Smooth muscle cell (in vitro differentiated cells): Measurements from ENCODE around the gene SENP7. TPM values are rescaled to one million over a fixed set of nuclear protein-coding genes. Genes with fewer than 3 reads are reported as not detected.
"Not testable (repeated sequence)": the region's sequence is repeated elsewhere in the genome, so short reads cannot be mapped to it uniquely, and the experiment has no call there.

Experiments
- DNase-seq: peaks from one replicate; lab custom pipeline; 2025; ENCODE audit not compliant: unreplicated experiment; lab: John Stamatoyannopoulos, UW
- H2AFZ ChIP-seq: fragments of 200-600 bp; sonication (generic); 2 replicates; pipeline ENCODE4 v1.6.0; 2016; ENCODE audit warnings: antibody characterized with exemption, low read depth, mild to moderate bottlenecking
- H3F3A ChIP-seq: fragments of 200-600 bp; sonication (generic); 2 replicates; pipeline ENCODE4 v1.6.0; 2017; ENCODE audit warnings: antibody characterized with exemption, low read depth
- H3K27ac ChIP-seq: fragments of 200-600 bp; sonication (generic); 2 replicates; pipeline ENCODE4 v1.5.1; 2016; ENCODE audit warnings: low read depth, mild to moderate bottlenecking
- H3K27me3 ChIP-seq: fragments of 200-600 bp; sonication (generic); 2 replicates; pipeline ENCODE4 v1.6.1; 2016; ENCODE audit warnings: low read depth, mild to moderate bottlenecking
- H3K36me3 ChIP-seq: fragments of 200-600 bp; sonication (generic); 2 replicates; pipeline ENCODE4 v1.5.1; 2016; ENCODE audit warnings: low read depth
- H3K4me1 ChIP-seq: fragments of 200-600 bp; sonication (generic); 2 replicates; pipeline ENCODE4 v1.5.1; 2016; ENCODE audit warnings: low read depth
- H3K4me2 ChIP-seq: fragments of 200-600 bp; sonication (generic); 2 replicates; pipeline ENCODE4 v1.6.0; 2016; ENCODE audit warnings: mild to moderate bottlenecking
- H3K4me3 ChIP-seq: fragments of 200-600 bp; sonication (generic); 2 replicates; pipeline ENCODE4 v1.5.1; 2016; ENCODE audit warnings: mild to moderate bottlenecking
- H3K79me2 ChIP-seq: fragments of 200-600 bp; sonication (generic); 2 replicates; pipeline ENCODE4 v1.6.0; 2016; ENCODE audit warnings: low read depth, mild to moderate bottlenecking
- H3K9ac ChIP-seq: fragments of 200-600 bp; sonication (generic); 2 replicates; pipeline ENCODE4 v1.6.0; 2016; ENCODE audit warnings: low read depth
- H3K9me3 ChIP-seq: fragments of 200-600 bp; sonication (generic); replicated peaks from 2 replicates; pipeline ENCODE4 v1.5.1; 2016; ENCODE audit warnings: low read depth
- H4K20me1 ChIP-seq: fragments of 200-600 bp; sonication (generic); 2 replicates; pipeline ENCODE4 v1.6.0; 2016; ENCODE audit warnings: low read depth
- WGBS: methylation state at CpG from one replicate; pipeline ENCODE4 v1.1.7; 2016; ENCODE audit warnings: low lambda C conversion rate; 5-methylcytosine and 5-hydroxymethylcytosine counted together
- polyA plus RNA-seq: library from polyadenylated mRNA; unstranded; fragments of >200 nt; fragmentation: Nextera tagmentation; extraction: Ambion mirVana; gene quantifications from 2 replicates; pipeline ENCODE4 v1.2.1, GENCODE V29; 2016
- total RNA-seq: library from RNA; depleted of rRNA; stranded (reverse); fragments of >200 nt; gene quantifications from 2 replicates; pipeline ENCODE4 v1.2.3, GENCODE V29; 2014
- TF ChIP-seq, protein P1 (sequence below): fragments of 200-600 bp; sonication (generic); IDR thresholded peaks from 2 replicates; pipeline ENCODE4 v1.5.1; 2017; ENCODE audit warnings: borderline replicate concordance, mild to moderate bottlenecking, antibody characterized with exemption; ENCODE audit not compliant: insufficient read depth, poor library complexity, severe bottlenecking

Gene SENP7
- total and polyA plus RNA-seq, 2 experiments from 2014 or later = 6.6 to 37.1 TPM

DNA sequence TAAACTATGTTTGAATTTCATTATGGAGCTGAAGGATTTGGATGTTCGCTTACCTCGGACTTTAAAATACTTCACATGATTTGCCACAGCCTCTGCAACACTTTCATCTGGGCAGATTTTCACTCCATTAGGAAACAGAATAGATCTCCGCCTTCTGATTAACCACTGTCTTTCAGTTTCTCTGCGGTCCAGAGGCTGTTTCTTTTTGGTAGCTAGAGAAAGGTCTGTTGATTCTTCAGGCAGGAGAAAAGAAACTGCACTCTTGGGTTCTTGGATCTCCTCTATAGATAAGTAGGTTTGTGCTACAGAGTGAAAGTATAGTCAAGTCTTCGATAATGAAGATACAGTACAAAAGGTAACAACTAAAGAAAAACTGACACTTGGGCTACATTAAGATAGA, 193.5 kb downstream of the SENP7 start:
- no peak for DNase-seq
- Histone ChIP-seq H4K20me1 (no peaks in the 10 kb centered on the region), H3K4me2 (no peak overlapping the region), H3K4me3 (no peak overlapping the region), H3K36me3 (no peaks in the 10 kb centered on the region), H3K9ac (no peak overlapping the region), H3K27me3 (no peaks in the 10 kb centered on the region), H3K27ac (no peak overlapping the region), H3K9me3 (no peaks in the 10 kb centered on the region), H2AFZ (no peak overlapping the region), H3K4me1 (peaks cover 7% of the 10 kb centered on the region), H3F3A (no peaks in the 10 kb centered on the region), H3K79me2 (no peaks in the 10 kb centered on the region)
- WGBS = 85% methylated on average over 5 of the region's 5 CpGs
- TF ChIP-seq, protein P1, sequence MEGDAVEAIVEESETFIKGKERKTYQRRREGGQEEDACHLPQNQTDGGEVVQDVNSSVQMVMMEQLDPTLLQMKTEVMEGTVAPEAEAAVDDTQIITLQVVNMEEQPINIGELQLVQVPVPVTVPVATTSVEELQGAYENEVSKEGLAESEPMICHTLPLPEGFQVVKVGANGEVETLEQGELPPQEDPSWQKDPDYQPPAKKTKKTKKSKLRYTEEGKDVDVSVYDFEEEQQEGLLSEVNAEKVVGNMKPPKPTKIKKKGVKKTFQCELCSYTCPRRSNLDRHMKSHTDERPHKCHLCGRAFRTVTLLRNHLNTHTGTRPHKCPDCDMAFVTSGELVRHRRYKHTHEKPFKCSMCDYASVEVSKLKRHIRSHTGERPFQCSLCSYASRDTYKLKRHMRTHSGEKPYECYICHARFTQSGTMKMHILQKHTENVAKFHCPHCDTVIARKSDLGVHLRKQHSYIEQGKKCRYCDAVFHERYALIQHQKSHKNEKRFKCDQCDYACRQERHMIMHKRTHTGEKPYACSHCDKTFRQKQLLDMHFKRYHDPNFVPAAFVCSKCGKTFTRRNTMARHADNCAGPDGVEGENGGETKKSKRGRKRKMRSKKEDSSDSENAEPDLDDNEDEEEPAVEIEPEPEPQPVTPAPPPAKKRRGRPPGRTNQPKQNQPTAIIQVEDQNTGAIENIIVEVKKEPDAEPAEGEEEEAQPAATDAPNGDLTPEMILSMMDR = no peak

DNA sequence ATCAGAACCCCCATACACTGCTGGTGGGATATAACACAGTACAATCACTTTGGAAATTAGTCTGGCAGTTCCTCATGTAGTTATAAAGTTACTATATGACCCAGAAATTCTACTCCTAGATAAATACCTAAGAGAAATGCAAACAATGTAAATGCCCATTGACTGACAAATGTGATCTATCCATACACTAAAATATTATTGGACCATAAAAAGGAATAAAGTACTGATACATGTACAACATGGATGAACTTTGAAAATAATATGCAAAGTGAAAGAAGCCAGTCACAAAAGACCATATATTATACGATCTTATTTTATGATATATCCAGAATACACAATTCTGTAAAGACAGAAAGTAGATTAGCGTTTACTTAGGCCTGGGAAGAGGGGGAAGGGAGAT, 200.5 kb downstream of the SENP7 start:
- no peak for DNase-seq
- TF ChIP-seq, protein P1 = no peak
- Histone ChIP-seq H3K4me1 (no peaks in the 10 kb centered on the region), H3K27ac (no peak overlapping the region), H3K9ac (no peak overlapping the region), H3F3A (no peaks in the 10 kb centered on the region), H3K79me2 (no peaks in the 10 kb centered on the region), H2AFZ (no peak overlapping the region), H3K9me3 (peaks cover 3% of the 10 kb centered on the region), H3K4me2 (no peak overlapping the region), H3K27me3 (no peaks in the 10 kb centered on the region), H3K4me3 (no peak overlapping the region), H3K36me3 (no peaks in the 10 kb centered on the region), H4K20me1 (no peaks in the 10 kb centered on the region)
- 83% methylated on average over 2 of the region's 2 CpGs for WGBS

DNA sequence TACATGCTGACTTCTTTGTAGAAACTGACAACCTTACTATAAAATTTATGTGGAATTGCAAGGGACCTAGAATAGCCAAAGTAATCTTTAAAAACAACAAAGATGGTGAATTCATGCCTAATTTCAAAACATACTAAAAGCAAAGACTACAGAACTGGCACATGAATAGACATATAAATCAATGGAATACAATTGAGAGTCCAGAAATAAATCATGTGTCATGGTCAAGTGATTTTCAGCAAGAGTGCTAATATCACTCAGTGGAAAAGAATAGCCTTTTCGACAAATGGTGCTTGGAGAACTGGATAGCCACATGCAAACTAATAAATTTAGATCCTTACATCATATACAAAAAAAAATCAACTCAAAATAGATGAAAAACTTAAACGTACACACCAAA, 201.3 kb downstream of the SENP7 start:
- WGBS = 96% methylated on average over 2 of the region's 2 CpGs
- no peak overlapping the region for H3K4me2 ChIP-seq
- H3K4me1 ChIP-seq = no peaks in the 10 kb centered on the region
- H4K20me1 ChIP-seq = no peaks in the 10 kb centered on the region
- no peak overlapping the region for H2AFZ ChIP-seq
- no peak overlapping the region for H3K27ac ChIP-seq
- no peaks in the 10 kb centered on the region for H3K27me3 ChIP-seq
- H3K36me3 ChIP-seq = no peaks in the 10 kb centered on the region
- no peak overlapping the region for H3K4me3 ChIP-seq
- no peak for DNase-seq
- TF ChIP-seq, protein P1 = no peak
- no peaks in the 10 kb centered on the region for H3F3A ChIP-seq
- peaks cover 3% of the 10 kb centered on the region for H3K9me3 ChIP-seq
- H3K9ac ChIP-seq = no peak overlapping the region
- no peaks in the 10 kb centered on the region for H3K79me2 ChIP-seq

DNA sequence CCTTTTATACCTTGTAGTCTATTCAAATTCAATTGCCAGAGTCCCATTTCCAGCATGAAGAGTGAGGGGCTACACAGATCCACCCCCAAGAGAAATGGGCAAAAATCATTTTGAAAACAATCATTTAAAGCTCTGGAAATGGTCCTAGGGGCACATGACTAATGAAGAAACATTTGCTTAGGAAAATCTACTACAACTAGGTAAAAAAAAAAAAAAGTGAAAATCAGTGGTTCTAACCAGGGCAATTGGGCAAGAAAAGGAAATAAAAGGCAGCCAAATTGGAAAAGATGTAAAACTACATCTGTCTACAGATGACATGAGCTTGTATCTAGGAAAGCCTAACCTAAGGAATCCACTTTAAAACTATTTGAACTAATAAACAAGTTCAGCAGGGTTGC, 202.0 kb downstream of the SENP7 start:
- Histone ChIP-seq H4K20me1 (no peaks in the 10 kb centered on the region), H3K4me3 (no peak overlapping the region), H3K4me1 (no peaks in the 10 kb centered on the region), H3F3A (no peaks in the 10 kb centered on the region), H3K27ac (no peak overlapping the region), H3K9ac (no peak overlapping the region), H3K4me2 (no peak overlapping the region), H3K36me3 (no peaks in the 10 kb centered on the region), H2AFZ (no peak overlapping the region), H3K9me3 (peaks cover 3% of the 10 kb centered on the region), H3K79me2 (no peaks in the 10 kb centered on the region), H3K27me3 (no peaks in the 10 kb centered on the region)
- DNase-seq = no peak
- TF ChIP-seq, protein P1 = no peak

DNA sequence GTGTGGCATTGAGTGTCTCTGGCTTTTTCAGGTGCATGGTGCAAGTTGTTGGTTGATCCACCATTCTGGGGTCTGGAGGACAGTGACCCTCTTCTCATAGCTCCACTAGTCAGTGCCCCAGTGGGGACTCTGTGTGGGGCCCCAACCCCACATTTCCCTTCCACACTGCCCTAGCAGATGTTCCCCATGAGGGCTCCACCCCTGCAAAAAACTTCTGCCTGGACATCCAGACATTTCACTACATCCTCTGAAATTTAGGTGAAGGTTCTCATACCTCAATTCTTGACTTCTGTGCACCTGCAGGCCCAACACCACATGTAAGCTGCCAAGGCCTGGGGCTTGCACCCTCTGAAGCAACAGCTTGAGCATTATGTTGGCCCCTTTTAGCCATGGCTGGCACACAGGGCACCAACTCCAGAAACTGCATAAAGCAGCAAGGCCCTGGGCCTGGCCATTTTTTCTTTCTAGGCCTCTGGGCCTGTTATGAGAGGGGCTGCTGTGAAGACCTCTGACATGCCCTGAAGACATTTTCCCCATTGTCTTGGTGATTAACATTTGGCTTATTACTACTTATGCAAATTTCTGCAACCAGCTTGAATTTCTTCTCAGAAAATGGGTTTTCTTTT, 204.8 kb downstream of the SENP7 start:
- H3K27me3 ChIP-seq, H4K20me1 ChIP-seq, H3K9me3 ChIP-seq, H3K36me3 ChIP-seq, H2AFZ ChIP-seq, H3K4me3 ChIP-seq, DNase-seq, H3K9ac ChIP-seq, H3K27ac ChIP-seq, H3K79me2 ChIP-seq, H3F3A ChIP-seq, H3K4me2 ChIP-seq, H3K4me1 ChIP-seq: not testable (repeated sequence)
